Measurements from ENCODE around the gene CTIF.

The CTIF gene

DNA sequence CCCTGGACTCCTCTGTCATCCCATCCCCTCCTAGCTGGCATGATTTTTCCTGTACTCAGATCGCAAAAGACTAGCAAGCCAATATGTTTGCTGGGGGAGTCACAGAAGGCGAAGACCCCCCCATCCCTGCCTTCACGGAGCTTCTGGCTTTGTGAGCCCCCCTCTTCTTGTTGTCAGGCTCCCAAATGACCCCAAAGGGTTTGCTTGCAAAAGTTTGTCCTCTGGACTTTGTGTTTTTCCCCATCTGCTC lies 242.0 kb downstream of the CTIF start:
- no peak for DNase-seq

- DNase-seq, result peak; percentile 30
Measured at GRCh38 chr18:48781163-48781987, 242.5 kb downstream of the CTIF start.

- no peak for DNase-seq
Measured at GRCh38 chr18:48781988-48782363, 243.1 kb downstream of the CTIF start.

DNA sequence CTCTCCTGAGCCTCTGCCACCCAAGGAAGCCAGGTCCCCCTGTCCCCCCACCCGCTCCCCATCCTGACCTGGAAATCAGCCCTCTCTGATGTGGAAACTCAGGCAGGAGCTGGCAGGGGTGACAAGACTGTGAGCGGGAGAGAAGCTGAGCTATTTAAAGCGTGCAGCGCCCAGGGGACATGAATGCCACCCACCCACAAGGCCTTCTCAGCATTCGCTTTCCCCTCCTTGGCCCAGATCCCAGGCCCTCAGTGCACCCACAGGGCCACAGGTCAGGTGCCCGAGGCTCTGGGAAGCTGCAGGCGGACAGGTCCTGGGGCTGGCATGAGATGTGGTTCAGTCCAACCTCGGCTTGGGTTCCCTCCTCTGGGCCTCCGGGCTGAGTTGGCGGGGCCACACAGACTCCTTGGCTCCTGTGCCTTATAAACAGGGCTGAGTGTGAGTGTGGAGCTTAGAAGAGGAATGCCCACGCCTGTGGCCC lies 243.6 kb downstream of the CTIF start:
- DNase-seq, result no peak

DNA sequence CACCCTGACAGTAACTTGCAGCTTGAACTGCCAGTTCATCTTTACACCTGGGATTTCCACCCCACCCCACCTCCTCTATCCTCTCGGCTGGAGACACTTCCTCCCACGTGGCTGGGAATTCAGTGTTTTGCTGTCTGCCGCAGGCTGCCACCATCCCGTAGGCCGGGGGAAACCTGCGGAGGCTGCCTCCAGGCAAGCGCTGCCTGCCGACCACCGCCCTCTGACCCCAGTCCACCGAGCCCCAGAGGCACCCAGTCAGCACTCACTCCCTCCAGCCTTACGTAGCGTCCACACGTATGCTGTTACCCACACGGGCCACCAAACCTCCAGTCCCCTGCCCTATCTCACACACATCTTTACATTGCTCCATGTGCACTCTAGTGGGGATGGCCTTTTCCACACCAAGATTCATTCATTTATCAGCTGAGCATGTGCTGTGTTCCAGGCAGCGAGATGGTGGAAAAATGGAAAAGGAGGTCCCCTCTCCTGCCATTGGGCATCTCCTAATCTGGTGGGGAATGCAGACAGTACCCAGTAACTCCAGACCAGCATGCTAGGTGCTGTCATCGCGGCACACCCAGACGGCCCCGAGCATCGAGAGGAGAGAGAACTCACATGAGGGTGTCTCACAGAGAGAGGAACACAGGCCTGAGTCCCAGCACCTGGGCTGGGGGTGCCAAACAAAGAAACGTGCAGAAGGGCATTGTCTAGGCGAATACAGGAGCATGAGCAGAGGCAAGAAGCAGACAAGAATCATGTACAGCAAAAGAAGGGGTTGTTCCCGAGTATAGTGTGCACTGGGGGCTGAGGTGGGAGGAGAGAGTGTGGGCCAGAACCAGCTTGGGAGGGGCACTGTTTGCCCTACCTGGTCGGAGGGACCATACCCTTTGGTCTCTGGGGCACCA lies 245.0 kb downstream of the CTIF start:
- DNase-seq, result no peak

DNA sequence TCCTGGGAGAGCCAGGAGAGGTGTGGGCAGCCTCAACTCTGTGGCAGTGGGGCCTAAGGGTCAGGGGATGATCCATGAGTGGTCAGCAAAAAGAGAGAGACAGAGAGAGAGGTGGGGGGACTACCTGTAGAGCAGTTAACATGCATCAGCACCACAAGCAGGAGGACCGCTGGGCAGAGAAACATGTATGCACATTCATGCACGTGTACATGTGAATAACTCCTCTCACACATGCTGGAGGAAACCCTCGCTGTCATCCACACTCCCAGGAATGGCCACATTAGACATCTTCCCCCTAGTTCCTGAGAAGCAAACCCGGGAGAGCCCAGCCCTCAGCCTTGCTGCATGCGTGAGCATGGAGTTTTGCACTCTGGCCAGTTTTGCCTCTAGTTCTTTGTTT lies 245.8 kb downstream of the CTIF start:
- DNase-seq, result no peak

- no peak for DNase-seq
Measured at GRCh38 chr18:48785091-48785614, 246.3 kb downstream of the CTIF start.

GRCh38 chr18:48785736-48786454 lies 247.1 kb downstream of the CTIF start:
- no peak for DNase-seq

DNA sequence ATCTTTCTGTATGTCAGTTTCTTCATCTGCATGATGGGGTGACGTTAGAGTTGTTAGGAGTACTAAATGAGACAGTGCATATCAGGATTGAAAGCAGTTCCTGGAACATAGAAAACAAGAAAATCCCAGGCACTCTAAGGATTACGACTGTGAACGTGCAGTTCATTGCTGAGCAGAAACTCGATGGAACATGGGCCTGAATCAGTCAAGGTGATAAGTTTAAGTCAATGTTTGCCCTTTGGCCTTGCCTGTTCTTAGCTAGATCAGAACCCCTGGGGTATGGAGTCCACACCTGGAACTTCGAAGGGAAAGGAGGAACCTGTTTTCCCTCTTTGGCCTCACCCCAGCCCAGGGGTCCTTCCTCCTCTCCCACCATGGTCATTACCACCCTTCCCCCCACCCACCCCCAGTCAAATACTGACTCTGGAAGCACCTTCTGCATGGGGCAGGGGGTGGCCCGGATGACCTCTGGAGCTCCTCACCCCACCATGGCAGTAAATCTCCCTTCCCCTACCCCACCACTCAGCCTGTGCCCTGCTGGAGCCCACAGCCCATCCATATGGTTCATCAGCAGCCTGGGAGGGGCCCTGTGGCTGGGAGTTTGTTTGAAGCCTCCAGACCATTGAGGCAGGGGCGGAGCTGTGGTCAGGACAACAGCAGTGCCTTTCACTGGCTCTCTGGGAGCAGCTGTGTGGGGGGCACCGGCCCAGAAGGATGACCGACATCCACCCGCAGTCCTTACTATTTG lies 247.8 kb downstream of the CTIF start:
- DNase-seq, result no peak

GRCh38 chr18:48787203-48788151 lies 248.6 kb downstream of the CTIF start:
- DNase-seq, result no peak

GRCh38 chr18:48788373-48788772 lies 249.5 kb downstream of the CTIF start:
- no peak for DNase-seq

DNA sequence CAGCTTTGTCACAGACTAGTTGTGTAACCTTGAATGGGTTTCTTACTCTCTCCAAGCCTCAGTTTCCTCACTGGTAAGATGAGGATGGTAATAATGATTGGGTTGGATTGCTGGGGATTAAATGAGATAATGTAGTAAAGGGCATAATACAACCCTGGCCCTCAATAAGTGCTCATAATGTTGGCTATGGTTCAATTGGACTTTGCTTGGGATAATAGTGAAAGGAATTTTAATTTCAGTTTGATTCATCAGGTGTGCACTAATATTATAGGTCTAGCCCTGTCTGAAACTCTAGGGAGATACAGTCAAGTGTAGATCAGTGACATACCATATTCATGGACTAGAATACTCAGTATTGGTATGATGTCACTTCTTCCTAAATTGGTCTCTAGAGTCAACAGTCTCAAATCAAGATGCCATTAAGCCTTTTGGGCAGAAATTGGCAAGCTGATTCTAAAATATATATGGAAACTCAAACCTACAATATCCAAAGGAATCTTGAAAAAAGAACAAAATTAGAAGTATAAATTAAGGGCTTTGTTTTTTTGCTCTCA lies 250.5 kb downstream of the CTIF start:
- DNase-seq, result no peak

GRCh38 chr18:48790226-48790863 lies 251.5 kb downstream of the CTIF start:
- DNase-seq, result no peak

GRCh38 chr18:48790869-48791635 lies 252.2 kb downstream of the CTIF start:
- no peak for DNase-seq

GRCh38 chr18:48791636-48792105 lies 252.8 kb downstream of the CTIF start:
- no peak for DNase-seq

DNA sequence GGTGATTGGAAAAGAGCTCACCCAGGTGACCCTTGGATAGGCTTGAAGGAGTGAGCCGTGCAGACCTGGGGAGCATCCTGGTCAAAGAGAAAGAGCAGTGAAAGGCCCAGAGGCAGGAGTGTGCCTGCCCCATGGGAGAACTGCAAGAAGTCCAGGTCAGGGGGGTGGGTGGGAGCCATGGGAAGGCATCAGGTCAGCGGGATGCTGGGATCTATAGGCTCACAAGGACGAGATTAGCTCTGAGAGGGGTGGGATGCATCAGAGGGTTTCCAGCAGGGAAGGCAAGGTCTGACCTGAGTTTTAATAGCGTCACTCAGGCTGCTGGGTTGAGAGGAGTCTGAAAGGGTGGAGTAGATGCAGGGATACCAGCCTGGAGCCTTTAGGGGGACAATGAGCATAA lies 253.3 kb downstream of the CTIF start:
- DNase-seq, result no peak

DNA sequence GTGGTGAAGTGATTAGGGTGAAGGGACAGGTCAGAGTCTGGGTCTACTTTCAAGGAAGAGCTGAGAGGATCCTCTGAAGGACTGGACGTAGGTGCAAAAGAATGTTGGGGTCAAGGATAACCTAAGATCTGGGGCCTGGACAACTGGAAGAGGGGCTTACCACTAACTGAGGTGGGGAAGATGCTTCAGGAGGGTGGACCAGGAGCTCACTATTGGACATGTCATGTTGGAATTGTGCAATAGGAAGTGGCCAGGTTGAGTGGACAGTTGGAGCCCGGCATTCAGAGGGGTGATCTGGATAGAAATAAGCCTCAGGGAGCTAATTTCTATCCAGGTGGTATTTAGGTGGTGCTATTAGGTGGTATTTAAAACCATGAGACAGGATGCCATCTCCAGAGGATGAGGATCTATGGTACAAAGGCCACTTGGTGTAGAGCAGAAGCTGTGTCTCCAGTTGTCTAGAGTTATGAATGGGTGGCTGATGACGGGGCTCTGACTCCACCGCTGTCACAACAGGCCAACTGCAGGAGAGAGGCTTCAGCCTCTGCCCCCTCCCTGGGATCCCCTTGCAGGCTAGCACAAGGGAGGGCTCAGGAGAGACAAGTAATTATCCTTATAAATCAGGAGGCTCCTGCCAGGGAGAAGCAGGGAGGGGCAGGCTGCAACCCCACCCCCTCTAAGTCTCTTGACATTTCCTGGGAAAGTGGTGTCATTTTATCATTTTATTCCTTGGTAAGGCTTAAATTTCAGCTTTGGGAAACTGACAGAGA lies 254.0 kb downstream of the CTIF start:
- DNase-seq, result no peak

GRCh38 chr18:48794251-48794970 lies 255.6 kb downstream of the CTIF start:
- no peak for DNase-seq

All from KG1 (cell line).